NCI-H510A treated with DMSO at 0.1 percent for 48 hours (cell line): Measurements from ENCODE around the gene CELSR3.

ENCODE experiments used
- DNase-seq: peaks from one replicate; lab custom pipeline; 2025; lab: John Stamatoyannopoulos, UW

CELSR3 gene

DNA sequence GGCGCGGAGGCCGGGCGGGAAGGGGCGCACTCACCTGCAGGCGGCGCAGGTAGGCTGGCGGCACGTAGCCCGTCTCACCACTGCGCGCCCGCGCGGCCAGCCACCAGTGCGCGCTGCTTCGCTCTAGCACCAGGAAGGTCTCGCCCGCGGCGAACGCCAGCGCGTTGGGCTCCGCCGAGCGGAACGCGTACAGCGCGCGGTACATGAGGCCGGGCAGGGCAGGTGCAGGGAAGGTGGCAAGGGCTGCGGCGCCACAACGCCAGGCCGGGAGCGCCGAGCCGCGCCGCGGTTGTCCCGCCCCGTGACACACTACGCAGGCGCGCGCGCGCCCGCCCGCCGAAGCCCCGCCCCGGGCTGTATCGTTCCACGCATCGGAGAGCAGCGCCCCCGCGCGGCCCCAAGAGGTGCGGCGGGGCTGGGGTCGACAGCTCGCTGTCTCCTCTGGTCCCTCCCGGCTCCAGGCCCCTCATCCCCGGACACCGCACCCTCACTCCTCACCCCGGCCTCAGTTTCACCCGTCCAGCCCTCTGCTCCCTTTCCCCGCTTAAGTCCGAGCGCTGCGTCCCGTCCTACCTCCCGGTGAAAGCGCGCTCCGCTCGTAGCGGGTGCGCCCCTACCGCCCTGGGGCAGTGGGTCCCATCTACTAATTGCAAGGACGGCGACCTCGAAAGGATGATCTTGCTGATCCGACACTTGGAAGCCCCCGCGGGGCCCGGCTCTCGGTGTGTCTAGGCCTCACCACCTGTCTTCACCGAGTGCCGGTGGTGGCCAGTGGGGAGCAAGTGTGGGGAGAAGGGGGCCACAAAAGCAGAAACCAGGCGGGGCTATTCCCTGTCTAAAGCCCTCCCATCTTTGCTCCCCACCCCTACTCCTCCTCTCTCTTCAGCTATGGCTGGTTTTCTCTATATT is 23.2 kb upstream of the CELSR3 start, which contains the start of gene NCKIPSD:
NCKIPSD (minus strand) TSS at position 313 of the 909 bp plus-strand sequence; CDS start at position 205, 108 bp downstream.
- DNase-seq = peak; percentile 56

DNA sequence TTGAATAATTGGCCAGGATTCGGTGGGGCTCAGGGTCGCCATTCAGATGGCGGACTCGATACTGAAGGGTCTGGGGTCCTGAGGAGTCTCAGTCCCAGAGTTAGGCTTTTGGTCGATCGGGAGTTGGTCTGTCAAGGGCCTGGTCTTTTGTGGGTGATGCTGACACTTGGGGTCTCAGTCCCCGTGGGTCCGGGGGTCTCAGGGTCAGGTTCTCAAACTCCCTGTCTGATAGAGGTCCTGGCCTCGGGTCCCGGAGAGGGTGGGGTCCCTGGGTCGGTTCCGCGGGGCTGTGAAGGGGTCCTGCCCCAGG is 22.6 kb upstream of the CELSR3 start:
- DNase-seq = no peak

DNA sequence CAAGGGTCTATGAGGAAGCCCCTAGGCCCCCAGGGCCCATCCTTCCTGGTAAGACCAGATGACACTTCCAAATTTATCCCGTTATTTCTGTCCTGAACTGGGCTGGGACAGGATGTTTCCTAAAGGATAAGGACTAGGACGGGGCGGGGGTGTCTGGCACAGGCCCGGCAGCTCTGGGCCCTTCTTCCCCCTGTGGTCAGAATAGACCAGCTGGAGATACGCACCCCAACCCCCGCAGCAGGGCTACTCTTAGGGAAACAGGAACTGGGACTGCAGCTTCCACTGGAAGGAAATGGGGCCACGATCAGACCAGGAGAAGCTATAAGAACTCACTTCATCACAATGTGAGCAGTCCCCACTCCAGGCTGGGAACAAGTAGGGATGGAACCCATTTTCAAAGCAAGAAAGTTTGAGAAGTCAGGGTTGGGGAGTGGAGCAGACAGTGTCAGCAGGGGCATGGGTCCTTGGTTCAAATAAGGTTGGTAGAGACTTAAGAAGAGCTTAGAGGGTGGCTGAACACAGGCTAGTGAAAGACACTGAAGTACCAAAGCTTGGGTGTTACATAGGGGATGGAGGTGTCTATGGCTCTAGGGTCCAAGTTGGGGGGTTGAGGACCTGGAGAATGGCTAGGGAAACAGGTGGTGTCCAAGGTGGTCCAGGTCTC is 21.9 kb upstream of the CELSR3 start:
- DNase-seq = no peak

DNA sequence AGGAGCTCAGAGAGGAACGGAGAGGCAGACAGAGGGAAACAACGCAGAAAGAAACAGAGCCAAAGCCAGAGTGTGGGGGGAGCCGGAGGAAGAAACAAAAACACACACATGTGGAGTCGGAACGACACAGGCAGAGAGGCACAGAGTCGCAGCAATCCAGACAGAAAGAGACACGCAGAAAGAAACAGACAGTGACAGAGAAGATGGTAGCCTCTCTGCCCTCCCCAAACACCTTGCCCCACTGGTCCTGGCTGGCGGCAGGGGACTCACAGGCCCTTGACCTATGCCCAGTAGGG is 21.3 kb upstream of the CELSR3 start:
- no peak for DNase-seq

DNA sequence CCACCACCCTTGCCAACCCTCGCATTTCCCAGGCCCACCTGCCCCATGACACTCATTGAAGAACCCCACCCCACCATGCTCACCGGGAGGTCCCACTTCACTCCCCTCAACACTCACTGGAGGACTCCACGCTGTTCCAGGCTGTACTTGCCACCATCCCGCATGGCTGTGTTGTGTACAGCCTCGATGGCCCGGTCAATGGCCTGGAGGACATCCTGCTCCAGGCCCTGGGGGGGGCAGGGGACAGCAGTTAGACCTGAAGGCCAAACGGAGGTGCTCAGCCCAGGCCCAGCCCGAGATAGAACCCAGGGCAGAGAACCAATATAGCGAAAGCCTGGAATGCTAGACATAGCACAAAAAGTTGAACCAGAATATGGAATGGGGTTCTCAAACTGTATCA is 20.1 kb upstream of the CELSR3 start:
- no peak for DNase-seq

DNA sequence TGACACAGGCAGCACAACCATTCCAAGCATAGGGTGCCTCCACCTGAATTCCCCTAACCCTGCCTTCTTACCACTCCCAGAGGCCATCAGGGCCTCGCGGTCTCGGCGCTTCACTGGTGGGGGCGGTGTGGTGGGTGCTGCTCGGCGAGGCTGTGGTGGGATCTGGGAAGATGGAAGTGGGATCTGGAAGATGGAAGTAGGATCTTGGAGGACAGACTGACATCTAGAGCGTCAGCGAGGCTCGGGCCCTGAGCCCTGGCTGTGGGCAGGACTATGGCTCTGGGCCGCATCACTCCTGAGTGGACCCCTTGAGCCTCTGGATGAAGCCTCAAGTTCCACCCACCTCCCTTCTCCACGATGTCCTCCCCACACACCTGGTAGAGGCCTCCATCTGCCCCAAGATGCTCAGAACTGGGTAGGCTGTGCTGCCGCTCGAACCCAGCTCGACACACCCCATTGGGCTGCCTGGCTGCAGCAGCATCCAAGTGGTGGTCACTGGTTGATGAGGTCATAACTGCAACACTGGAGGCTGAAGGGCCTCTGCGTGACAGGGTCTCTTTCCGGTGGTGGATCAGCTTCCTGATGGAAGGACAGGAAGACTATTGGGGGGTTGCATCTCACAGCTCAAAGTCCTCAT is 19.4 kb upstream of the CELSR3 start:
- no peak for DNase-seq

DNA sequence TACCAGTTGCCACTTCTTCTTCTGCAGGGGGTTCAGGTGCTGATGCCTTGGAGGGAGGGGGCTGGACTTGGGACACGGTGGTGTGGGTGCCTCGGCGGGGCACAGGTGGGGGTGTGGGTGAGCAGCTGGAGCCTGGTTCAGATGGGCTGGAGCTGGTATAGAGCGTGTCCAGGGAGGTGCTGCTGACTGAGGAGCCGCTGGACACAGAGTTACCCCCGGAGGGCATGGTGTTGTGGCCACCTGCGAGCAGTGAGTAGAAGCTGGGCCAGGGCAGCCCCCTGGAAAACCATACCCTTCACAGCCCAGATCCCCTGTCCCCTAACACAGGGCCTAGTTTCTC is 18.8 kb upstream of the CELSR3 start:
- DNase-seq = no peak

DNA sequence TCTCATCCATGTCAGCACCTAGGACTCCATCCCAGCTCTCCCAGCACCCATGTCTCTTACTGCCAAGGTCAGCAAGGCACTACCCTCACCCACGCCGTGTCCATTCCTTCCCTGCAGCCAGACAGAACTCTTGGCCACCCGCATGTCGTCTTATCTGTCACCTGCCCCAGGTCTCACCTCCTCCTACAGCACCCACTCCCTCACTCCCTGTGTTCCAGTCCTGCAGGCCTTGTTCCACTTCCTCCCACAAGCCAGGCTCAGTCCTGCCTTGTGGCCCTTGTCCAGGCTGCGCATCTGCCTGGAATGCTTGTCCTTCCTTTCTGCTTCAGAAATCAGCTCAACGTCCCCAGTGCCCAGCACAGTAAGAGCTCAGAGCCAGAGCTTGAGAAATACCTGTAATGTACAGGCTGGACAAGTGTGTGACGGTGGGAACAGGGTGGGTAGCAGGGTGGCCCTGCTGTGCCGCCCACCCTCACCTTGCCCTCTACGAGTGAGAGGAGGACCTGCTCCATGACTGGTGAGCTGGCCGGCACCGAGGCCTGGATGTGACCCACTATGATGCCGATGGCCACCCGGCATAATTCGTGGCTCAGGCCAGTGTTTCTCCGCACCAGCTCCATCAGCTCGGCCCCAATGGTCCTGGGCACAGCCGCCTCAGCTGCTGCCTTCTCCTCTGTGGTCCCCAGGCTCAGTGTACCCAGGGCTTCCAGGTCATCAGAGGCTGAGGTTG is 18.3 kb upstream of the CELSR3 start:
- no peak for DNase-seq

DNA sequence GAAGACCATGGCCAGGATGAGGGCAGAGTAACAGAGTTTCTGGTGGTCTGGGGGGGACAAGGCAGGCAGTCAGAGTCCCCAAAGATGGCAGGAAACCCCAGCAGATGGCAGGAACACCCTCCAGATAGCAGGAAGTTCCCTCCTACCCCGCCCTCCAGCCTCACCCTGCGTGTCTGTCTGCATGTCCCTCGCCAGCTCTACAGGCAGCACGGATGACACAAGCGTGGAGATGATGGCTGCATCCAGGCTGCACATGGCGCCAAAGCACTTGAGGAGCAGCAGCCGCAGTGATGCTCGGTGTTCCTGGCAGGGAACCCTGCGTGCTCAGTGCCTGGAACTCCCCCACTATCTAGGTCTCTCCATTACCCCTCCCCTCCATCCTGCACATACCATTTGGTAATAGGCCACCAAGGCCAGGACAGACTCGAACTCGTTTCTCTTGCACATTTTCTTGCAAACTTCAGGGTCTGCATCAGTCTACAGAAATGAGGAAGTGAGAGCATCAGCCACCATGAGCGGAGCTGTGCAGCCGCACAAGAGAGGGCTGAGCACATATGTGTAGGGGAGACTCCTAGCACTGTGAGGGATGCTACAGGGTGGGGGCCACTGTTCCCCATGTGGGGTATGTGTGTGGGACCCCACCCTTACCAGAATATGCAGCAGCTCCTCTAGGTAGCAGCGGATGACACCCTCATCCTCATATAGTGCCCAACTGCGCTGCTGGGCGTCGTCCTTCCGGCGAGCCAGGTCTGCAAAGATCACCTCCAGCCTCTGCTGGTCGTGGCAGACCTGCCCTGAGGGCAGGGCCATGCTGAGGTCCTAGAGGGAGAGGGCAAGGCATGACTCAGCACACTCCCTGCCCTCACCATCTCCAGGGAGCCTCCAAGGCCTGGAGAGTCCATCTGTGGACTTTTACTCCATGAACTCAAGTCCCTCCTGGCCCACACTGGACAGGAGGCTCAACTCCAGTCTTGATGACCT is 17.0 kb upstream of the CELSR3 start:
- DNase-seq = no peak

DNA sequence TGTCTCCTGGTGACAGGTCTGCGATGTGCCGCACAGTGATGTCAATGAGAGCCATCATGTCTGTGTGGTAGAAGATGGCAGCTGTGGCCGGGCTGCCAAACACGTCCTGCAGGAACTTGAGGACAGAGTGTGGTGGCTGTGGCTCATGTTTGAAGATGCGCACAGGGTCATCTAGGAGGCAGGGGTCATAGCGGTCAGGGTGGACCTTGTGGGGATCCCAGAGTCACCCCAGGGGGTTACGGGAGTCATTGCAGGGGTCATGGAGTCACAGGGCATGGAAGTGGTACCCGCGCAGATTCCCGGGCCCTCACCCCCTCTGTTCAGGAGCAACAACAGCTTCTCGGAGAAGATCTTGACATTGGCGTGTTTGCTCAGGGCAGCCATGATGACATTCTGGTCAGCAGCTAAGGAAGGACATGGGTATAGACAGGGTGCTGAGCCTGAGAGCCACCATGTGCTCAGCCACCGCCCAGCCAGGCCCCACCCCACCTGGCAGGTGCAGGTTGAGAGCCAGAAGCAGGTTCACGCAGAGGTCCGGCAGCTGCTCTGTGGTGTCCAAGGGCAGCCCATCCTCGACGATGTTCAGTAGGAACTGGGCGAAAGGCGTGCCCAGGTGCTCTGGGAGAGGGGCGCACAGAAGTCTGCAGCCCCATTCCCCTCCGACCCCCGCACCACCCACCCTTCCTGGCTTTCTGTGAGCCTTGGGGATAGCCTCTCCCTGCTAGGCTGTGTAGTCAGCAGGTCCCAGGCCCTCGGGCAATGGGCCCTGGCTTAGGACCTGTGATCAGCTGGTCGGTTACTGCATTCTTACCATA is 16.1 kb upstream of the CELSR3 start:
- no peak for DNase-seq

DNA sequence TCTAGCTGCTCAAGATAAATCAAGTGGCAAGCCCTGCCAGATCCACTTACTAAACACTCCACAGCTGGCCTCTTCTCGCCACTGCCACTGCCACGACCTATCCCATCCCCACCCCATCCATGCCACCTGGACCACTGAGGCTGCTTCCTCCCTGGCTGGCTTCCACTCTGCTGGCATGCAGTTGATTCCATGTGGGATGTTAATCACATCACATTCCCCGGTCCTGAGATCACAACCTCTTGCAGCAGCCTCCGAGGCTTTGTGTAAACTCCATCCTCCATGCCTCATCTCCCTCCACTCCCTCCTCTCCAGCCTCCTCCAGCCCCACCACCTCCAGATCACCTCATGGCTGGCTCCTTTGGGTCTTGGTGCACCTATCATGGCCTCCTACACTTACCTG is 15.4 kb upstream of the CELSR3 start:
- no peak for DNase-seq

DNA sequence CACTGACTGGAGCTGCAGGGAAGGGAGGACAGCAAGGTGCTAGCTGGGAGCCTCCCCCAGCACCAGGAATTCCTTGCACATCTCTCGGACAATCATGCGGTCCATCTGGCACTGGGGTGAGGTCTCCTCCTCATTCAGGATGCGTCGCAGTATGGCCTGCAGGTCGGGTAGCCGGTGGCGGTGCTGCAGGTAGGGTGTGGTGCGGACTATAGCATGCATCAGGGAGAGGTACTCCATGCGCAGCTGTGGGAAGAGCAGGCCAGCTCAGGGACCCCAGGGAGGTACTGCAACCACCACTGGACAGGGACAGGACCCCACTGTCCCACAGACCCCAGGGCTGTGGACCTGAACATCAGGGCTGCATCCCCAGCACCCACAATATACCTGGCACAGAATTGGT is 11.8 kb upstream of the CELSR3 start:
- DNase-seq = no peak

DNA sequence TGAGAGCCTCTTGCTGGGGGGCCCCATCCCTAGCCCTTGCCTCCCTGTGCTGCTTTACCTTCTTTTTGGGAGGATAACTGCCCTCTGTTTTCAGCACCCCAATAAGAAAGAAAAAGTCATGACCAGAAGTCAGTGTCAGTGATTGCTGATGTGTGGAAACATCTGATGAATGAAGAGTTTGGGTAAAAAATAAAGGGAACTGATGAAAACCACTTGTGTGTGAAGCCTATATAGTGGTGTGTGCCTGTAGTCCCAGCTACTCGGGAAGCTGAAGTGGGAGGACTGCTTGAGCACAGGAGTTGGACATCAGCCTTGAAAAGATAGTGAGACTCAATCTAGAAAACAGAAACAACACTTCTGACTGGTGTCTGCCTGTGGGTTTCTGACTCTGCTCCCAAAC is 9.8 kb upstream of the CELSR3 start:
- DNase-seq = no peak

DNA sequence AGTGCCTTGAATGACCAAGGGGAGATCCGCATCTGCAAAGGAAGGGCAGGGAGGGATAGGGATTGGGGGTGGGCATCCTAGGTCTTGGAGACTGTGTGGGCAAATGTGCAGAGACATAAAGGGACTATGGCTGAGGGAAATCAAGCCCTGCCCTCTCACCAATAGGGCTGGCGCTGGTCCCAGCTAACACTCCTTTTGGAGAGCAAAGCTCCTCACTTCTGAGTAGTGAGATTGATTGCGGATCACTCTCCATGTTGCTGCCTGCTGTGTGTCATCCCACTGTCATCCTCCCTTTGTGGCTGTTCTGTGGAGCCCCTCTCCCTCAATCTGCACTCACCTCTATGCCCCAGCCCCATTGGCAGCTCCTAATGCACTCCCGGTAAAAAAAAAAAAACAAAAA is 2.2 kb upstream of the CELSR3 start:
- no peak for DNase-seq

DNA sequence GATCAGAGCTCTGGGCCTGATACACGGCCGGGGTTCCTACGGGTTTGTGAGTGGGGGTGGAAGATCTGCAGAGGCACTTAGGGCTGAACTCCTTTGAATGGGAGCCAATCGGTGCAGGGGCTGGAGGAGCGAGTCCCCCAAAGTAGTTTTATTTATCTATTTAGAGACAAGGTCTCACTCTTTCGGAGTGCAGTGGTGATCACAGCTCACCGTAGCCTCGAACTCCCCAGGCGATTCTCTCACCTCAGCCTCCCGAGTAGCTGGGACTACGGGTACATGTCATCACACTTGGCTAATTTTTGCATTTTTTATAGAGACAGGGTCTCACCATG is 1.6 kb upstream of the CELSR3 start:
- no peak for DNase-seq

DNA sequence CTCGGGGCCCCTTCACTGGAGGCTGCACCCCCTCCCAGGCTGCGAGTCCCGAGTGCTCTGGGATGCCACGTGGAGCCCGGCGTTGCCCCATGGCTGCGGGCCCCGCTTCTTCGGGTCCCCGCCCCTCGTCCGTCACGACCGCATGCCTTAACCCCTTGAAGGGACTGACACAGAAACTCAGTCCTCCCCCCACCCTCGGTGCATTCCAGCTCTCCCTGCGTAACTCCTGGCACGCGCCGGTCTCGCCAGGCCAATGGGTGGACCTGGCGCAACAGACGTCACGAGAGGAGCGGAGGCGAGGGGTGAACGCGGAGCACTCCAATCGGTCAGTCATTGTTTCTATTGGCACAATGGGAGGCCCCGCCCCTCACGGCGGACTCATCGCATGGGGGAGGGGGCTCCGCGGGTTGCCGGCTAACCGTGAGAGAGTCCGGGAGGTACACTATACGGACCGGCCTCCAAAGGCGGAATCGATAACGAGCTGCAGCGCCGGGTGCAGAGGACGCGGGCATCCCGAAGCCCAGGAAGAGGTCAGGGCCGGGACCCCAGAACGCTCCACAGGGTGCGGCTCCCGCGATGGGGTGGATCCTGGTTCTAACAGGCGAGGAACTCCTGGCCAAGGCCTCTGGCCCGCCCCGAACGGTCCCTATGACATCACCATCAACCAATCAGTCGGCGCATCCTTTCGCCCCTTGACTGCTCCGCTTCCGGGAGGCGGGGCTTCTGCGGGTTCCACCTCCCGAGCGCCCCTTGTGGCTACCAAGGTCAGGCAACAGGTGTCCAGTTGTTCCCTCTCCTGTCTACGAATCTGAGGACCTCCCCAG is 1.0 kb upstream of the CELSR3 start:
- peak; percentile 93 for DNase-seq

DNA sequence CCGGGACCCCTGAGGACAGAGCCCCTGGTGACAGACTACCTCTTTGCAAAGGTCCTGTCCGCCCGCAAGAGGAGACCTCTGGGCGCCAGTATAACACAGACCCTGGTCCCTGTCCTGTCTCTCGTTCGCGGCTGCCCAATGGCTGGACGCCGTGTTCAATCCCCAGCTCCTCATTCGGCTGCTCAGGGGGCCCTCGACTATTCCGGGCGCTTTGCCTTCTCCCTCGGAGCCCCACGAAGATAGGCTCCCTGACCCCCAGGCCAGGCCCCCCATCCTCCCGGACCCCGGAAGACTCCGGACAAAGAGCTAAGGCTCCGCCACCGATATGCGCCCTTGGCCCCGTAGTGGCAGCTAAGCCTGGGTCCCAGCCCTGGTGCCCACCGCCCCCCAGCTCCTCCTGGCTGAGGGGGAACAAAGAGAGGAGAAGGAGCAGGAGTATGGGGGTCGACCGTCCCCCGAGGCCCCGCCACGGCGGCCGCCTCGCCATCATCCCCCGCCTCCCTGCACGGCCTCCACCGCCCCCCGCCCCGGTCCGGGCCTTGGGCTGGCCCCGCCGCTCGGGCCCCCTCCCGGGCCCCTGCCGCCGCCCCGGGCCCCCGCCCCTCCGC is 437 bp downstream of the CELSR3 start:
- DNase-seq = no peak

DNA sequence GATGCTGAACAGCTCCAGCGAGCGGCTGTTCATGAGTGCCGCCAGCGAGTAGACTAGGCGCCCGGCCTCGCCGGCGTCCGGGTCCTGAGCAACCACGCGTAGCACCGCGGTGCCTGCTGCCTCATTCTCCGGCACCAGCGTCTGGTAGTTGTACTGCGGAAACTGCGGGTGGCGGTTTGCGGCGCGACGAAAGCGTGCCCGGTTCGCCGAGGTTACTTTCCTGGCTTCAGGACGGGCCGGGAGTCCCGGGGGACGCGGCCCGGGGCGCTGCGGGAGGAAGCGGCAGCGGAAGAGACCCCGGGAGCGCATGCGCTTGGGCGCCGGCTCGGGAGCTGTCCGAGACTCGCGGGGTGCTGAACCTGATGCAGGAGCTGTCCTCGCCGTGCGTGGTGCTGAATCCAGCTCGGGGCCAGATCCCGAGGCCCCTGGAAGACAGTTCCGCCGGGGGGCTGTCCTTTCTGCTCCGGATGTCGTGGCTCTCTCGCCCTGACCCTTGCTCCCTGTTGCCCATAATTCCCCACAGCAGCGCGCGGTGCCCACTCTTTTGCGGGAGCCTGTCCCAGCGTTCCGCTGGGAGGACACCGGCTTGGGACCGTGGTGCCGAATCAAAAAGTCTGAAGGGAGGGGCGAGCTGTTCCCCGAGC is 1.1 kb downstream of the CELSR3 start:
- DNase-seq = no peak

DNA sequence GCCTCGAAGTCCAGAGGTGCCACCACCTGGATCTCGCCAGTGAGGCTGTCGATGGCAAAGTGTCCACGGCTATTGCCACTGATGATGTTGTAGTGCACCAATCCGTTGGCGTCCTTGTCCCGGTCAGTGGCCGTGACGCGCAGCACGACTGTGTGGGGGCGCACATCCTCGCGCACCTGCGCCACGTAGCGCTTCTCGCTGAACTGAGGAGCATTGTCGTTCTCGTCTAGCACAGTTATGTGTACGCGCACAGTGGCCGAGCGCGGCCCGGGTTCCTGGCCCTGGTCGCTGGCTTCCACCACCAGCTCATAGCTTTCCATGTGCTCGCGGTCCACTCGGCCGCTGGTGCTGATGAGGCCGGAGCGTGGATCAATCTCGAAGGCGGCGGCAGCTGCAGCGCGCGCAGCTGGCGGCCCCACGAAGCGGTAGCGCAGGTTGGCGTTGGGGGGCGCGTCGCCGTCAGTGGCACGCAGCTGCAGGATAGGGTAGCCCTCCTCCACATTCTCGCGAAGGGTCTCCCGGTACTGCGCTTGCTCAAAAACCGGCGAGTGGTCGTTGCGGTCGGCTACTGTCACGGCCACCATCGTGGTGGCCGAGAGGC is 1.8 kb downstream of the CELSR3 start:
- DNase-seq = no peak
